ENCODE results near the gene ORMDL1.
A peak's percentile ranks its signal among the peaks of the same experiment; 100 is the strongest.

The ORMDL1 gene, protein sequence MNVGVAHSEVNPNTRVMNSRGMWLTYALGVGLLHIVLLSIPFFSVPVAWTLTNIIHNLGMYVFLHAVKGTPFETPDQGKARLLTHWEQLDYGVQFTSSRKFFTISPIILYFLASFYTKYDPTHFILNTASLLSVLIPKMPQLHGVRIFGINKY

DNA sequence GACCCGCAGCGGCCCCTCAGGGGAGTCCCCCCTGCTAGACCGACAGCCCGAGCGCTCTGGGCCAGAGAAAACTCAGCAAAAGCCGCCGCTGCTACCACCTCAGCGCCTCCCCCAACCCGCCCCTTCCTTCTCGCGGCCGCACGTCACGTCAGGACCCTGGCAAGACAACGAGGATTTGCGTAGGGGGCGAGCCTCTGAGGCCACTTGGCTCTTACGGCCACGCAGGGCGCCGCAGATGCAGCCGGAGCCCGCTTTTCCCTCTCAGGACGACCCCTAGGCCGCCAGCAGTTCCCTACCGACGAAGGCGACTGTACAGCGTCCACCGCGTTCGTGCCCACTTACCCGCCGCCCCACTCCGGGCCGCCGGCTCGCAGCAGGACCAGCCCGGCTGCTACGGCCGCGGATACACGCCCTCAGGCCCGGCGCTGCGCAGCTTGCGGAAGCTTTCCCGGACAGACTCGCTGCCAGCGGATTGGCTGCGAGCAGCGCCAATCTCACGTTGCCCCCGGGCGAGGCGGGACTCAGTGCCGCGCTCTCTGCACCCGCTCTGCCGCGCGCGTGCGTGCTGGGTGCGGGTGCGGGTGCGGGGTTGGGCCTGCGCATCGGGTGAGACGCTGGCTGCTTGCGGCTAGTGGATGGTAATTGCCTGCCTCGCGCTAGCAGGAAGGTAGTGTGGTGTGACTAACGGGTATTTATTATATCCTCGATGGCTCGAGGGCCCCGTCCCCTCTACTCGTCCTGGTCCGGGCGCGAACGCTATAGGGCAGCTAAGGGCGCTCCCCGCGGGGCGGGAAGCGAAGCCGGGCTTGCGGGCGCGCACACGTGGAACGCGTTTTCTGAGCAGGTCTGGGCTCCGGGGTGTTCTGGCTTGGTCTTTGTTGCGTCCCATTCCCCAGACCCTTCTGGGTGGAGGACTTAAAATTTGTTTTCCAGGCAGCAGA lies at the start of gene ORMDL1, which contains the start of gene PMS1:
Gene ORMDL1 (minus strand): TSS at position 413 of the 941 bp plus-strand sequence. CDS start 1,744 bp downstream, outside the sequence.
Gene PMS1 (plus strand): TSS at position 524 of the 941 bp plus-strand sequence. CDS start 7,360 bp downstream, outside the sequence.
- intact Hi-C loops (cut with DNase I): loop anchor here (10.0 kb wide), 1 partner anchor 339 kb away; the partner anchor contains the start of gene WDR75
- DNase-seq: peak; percentile 94 to 100 (median 97)

DNA sequence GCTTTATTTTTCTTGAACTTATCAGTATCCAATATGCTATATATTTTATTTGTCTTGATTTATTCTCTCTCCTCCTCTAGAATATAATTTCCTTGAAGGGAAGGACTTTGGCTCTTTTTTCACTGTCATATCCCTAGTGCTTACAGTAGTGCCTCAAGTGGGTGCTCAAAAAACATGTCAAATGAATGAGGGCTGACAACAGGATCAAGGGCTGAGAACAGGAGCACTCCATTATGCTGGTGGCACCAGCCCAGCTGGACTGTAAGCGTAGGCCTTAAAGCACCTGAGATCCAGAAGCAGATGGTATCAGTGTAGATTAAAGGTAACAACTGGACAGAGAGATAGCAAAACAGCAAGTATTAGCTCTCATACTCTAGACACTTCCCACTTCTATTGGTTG lies 46.4 kb upstream of the ORMDL1 start:
- DNase-seq: no peak
- intact Hi-C loops (cut with DNase I): no loop called here

DNA sequence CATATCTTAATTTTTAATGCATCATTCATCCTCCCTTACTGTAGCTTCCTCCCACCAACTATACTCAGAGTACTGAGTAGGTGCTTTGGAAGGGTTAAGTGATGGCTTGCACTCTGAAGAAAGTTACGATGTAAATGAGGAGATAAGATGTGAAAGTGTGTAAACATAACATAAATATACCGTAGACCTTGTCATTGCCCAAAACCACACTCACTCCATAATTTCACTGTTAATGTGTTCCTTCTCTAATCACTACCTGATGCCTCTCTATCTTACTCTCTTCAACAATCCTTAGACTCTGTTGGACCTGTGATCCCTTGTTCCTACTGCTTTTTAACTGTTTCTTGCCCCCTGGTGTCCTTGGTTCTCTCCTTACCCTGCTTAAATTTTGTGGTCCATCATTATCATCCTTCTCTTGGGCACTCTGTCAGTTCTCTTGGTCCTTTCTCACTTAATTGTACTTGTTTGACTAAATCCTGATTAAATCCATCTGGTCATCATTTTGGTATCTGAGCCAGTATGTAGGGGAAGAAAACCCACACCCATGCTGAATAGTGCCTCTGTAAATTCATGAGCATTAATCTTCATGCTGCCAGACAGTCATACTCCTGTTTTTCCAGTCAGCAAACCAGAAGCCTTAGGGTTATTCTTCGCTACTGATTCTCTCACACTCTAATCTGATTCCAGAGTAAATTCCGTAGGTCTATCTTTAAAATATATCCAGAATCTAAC lies 45.1 kb upstream of the ORMDL1 start:
- intact Hi-C loops (cut with DNase I): no loop called here
- DNase-seq: no peak

DNA sequence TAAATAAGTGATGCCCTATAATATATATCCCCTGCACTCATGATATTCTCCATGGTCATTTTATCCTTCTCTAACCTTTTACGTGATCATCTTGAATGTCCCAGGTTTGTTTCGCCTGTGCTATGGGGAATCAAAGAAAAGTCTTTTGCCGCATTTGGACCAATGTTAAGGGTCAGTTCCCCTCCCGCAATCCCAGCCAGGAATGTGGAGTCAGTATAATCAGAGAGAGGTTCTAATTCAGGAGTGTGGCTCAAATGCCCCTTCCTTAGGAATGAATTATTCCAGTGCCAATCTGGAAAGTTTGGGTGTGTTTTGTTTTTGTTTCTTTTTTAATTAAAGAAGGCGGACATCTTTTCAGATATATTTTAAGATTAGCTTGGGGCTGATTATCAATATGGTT lies 41.9 kb upstream of the ORMDL1 start:
- intact Hi-C loops (cut with DNase I): no loop called here
- no peak for DNase-seq

DNA sequence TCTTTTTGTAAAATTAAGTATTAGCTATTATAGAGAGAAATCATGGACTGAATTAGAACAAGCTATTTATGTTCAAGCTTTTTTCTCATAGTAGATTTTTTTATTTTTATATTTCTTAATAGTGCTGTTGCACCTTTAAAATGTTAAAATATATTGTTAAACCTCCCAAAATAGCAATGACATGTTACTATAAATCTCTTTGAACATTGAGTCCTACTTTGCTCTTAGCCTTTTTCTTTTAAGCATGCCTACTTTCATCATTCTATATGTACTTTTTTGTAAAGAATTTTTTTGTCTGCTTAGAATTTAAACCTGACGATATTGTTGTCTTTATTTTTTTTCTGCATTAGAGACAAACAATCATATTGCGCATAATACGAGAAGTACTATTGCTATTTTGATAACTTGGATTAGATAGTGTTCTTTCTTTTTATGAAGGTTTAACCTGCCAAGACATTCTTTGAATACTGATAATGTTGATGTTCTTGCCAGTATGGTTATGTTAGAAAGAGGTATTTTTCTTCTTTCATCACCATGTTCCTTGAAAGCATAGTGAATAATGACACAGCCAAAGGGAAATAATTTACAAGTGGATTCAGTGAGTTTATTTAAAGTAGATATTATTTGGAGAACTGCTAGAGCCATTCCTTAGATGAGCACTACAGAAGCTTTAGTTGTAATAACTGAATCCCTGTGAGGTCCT lies 40.7 kb upstream of the ORMDL1 start:
- no peak for DNase-seq
- intact Hi-C loops (cut with DNase I): no loop called here

DNA sequence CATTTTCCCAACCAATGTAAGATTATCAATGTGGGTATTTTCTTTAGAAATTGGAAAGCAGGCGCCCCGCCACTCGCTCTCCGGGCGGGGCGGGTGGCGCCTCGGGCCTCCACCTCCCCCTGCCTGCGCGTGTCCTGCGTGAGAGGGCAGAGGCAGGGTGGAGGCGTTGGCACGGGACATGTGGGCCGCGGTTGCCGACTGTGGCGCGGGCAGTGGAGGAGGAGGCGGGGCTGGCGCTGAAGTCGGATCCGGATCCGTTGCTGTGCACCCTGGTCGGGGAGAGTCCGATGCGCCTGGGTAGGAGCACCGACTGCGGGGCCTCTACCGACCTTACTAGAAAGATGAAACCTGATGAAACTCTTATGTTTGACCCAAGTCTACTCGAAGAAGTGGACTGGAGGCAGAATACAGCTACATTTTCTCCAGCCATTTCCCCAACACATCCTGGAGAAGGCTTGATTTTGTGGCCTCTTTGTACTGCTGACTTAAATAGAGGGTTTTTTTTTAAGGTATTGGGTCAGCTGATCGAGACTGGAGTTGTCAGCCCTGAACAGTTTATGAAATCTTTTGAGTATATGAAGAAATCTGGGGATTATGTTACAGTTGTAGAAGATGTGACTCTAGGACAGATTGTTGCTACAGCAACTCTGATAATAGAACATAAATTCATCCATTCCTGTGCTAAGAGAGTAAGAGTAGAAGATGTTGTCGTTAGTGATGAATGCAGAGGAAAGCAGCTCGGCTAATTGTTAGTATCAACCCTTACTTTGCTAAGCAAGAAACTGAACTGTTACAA lies 38.0 kb upstream of the ORMDL1 start:
- intact Hi-C loops (cut with DNase I): no loop called here
- peak in 2 of 10 donors; percentile 70 to 83 for DNase-seq

DNA sequence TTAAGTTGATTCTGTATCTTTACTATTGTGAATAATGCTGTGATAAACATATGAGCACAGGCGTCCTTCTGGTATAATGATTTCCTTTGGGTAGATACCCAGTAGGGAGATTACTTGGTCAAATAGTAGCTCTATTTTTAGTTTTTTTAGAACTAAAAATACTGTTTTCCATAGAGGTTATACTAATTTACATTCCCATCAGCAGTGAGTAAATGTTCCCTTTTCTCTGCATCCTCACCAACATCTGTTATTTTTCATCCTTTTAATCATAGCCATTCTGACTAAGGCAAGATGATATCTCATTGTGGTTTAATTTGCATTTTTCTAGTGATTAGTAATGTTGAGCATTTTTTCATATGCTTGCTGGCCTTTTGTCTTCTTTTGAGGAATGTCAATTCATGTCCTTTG lies 35.2 kb upstream of the ORMDL1 start:
- intact Hi-C loops (cut with DNase I): no loop called here
- no peak for DNase-seq

DNA sequence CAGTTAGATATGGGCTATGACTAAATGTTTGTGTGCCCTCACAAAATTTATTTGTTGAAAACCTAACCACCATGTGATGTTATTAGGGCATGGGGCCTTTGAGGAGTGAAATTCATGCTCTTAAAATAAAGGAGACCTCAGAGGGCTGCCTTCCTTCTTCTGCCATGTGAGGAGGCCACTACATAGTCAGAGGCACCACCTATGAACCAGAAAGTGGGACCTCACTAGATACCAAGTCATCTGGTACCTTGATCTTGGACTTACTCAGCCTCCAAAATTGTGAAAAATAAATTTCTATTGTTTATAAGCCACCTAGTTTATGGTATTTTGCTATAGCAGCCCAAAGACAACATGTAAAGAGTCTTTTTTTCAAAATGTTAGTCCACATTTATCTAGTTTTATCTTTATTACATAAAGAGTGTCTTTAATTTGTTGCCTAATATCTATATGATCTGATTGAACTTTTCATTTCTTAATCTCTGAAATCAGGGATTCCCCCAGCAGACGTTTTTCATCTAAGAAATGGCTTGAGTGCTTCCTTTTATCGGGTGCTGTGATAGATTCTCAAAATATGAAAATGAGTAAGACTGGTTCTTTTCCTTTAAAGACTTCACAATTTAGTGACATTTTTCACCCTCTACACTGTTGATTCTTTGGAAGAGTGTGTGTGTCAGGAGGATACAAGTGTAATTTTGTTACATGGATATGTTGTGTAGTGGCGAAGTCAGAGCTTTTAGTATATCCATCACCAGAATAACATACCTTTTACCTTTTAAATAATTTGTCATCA lies 34.3 kb upstream of the ORMDL1 start:
- intact Hi-C loops (cut with DNase I): no loop called here
- DNase-seq: no peak

DNA sequence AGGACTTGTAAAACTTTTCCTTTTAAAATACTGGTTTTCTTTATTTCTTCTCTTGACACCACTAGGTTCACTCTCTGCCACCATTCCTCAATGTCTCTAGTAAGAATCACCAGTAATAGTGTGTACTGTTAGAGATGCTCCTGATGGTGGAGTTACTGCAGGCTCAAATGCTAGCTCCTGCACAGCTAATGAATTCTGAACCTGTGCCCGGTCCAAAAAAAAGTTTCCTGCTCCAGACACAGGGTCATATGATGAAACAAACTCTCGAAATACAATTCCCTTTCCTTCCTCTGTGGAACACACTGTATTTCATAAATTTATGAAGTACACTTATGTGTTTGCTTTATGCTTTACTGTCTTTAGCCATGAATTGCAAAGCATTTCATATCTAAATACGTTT lies 19.3 kb upstream of the ORMDL1 start:
- no peak for DNase-seq
- intact Hi-C loops (cut with DNase I): no loop called here

DNA sequence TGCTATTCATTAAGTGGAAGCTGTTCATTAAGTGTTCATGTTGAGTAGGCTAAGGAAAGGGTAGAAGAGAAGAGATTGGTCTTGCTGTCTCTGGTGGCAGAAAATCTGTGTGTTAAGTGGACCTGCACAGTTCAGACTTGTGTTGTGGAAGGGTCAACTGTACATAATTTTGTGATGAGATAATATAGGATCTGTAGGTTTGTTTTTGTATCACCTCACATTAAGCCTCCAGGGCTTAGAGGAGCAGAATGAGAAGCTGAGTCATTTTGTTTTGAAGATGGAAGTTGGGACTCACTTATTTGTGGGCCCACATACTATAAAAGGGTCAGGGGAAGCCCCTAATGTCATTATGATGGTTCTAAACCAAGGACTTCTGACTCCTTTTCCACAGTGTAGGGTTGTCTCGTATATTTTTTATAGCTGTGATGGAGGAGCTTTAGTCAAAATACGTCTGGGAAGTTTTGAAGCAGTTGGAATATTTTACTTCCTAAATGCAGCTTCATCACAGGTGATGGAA lies 18.3 kb upstream of the ORMDL1 start:
- intact Hi-C loops (cut with DNase I): no loop called here
- no peak for DNase-seq

DNA sequence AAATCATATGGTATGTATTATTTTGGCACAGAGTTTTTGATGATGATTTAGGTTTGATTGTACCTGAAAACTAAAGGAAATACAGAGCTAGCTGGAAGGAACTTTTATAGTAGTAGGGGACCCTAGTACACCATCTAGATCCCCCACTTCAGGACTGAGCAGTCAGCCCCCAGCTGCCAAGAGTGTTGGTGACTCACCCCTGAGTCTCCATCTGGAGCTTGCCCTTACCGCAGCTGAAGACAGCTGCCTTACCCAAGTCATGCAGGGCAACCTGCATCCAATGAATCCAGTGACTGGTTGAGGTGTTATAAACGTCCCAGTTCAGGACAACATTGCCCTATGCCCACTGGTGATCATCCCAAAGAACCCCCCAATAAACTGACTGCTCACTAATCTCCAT lies 15.4 kb upstream of the ORMDL1 start:
- intact Hi-C loops (cut with DNase I): loop anchor here (5.0 kb wide), 1 partner anchor 273 kb away; no protein-coding TSS in a partner anchor
- DNase-seq: peak in 1 of 10 donors; percentile 68

DNA sequence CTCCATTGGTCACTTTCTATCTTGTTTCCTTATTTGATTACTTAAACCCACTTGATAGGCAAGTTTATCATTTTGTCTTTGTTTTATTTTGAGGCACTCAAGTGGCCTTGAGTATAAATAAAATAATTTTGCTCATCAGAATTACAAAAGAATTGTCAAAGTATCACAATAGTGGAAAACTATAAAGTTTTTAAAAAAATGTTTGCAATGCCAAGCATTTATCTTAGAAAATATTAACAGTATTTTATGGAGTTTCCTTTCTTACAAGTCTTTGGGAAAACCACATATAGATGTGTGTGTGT lies 14.8 kb upstream of the ORMDL1 start:
- intact Hi-C loops (cut with DNase I): loop anchor here (5.0 kb wide), 1 partner anchor 273 kb away; no protein-coding TSS in a partner anchor
- DNase-seq: no peak

DNA sequence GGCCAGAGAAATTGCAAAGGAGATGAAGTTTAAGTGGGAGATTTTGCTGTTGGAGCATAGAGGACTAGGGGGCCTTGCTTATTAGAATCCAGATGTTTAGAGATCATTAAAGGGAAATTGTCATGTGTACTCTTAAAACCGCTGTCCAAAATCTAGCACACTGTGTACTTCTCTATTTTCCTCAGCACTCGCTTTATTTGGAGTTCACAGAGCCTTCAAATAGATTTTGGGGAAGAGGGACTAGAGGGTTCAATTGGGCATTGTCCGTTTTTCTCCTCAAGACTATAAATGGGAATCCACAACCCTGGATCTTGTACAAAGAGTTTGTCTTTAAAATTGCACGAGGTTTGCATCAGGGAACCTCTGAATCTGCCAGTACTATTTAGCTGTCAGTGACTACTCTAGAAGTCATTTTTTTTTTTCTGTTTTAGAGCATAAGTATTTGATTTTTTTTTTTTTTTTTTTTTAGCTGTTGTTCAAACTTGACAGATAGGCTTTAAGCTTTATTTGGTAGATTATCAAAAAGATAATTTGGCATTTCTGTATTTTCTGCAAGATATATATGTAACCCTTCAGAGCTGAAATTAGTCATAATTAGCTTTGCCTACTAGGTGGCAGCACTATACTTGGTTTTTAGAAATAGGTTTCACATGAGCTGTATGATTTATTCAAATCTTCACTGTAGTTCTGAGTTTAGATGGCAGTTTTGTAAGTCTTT lies 14.3 kb upstream of the ORMDL1 start:
- intact Hi-C loops (cut with DNase I): loop anchor here (5.0 kb wide), 1 partner anchor 274 kb away; no protein-coding TSS in a partner anchor
- no peak for DNase-seq

DNA sequence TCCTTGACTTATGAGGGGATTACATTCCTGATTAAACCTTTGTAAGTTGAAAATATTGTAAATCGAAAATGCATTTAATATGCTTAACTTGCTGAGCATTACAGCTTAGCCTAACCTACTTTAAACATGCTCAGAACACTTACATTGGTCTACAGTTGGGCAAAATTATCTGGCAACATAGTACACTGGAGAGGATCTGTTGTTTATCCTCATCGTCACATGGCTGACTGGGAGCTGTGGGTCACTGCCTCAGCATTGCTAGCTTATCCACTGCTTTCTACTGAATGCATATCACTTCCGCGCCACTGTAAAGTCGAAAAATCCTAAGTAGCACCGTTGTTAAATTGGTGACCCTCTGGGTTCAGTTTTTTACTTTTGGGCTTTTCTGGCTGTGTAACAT lies 13.8 kb upstream of the ORMDL1 start:
- DNase-seq: no peak
- intact Hi-C loops (cut with DNase I): loop anchor here (5.0 kb wide), 1 partner anchor 274 kb away; no protein-coding TSS in a partner anchor

DNA sequence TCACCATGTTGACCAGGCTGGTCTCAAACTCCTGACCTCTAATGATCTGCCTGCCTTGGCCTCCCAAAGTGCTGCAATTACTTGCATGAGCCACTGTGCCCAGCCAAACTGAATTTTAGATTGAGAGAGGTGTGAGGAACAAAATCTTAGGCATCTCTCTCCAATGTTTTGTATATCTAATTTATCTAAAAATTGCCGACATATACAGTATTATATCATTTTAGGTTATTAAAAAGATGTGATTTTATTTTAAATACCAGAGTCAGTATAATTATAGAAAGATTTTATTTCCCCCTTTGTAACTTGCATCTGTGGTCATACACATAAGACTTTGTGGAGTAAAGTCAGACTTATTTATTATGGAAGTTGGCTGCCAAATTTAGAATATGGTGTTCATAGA lies 10.2 kb upstream of the ORMDL1 start:
- intact Hi-C loops (cut with DNase I): no loop called here
- no peak for DNase-seq

DNA sequence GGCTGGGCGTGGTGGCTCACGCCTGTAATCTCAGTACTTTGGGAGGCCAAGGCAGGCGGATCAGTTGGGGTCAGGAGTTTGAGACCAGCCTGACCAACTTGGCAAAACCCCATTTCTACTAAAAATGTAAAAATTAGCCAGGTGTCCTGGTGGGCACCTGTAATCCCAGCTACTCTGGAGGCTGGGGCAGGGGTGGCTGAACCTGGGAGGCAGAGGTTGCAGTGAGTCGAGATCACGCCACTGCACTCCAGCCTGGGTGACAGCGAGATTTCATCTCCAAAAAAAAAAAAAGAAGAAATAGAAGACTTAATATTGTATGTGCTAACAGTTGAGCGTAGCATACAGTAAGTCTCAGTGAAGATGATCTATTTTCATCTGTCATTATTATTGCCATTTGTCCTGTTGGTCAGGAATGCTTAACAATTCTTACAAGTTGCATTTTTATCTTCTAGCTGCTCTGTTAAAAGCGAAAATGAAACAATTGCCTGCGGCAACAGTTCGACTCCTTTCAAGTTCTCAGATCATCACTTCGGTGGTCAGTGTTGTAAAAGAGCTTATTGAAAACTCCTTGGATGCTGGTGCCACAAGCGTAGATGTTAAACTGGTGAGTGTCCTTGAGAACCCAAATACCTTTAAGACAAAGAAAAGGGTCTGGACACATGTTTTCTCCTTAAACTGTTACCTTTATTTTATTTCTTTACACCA lies 7.4 kb upstream of the ORMDL1 start:
- intact Hi-C loops (cut with DNase I): no loop called here
- no peak for DNase-seq

DNA sequence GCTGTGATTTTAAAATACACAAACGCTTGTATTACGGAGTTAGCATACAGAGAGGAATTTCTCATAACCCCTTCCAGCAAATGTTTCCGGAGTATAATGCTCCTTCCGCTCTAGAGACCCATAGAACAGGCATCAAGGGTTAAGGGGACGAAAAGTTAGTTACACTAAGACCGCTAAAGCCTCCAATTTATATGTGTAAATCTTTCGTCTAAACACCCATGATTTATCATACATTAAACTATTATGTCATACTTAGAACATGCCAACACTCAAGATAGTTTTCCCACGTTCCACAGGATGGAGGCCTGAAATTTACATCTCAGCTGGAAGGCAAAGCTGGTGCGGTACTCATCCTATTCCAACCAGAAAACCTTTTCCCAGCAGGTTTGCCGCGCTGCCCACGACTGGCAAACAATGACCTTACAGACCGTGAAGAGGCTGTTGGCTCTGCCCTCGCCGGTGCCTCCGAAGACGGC lies 650 bp downstream of the ORMDL1 start:
- intact Hi-C loops (cut with DNase I): loop anchor here (10.0 kb wide), 1 partner anchor 339 kb away; the partner anchor contains the start of gene WDR75
- DNase-seq: no peak
